ENCODE results near the gene HPSE.

GRCh38 chr4:83372931-83373330 lies 38.3 kb upstream of the HPSE start:
- TF ChIP-seq NRF1 (IDR thresholded peaks at IDR 0.05; ENCODE audit: low read depth, low read length) (no peak), MAX (IDR thresholded peaks at IDR 0.05; ENCODE audit: low read depth) (no peak), GATA2 (CRISPR knock-in tag; IDR thresholded peaks at IDR 0.05) (no peak), CTCF (IDR thresholded peaks at IDR 0.05) (no peak), FOXM1 (IDR thresholded peaks at IDR 0.05; ENCODE audit: low read depth) (no peak), FOXJ3 (CRISPR knock-in tag; IDR thresholded peaks at IDR 0.05) (no peak), JUND (IDR thresholded peaks at IDR 0.05) (no peak), EZH2phosphoT487 (IDR thresholded peaks at IDR 0.05; ENCODE audit: borderline replicate concordance, low read depth) (no peak), SMC3 (IDR thresholded peaks at IDR 0.05; ENCODE audit: low read depth, low read length) (no peak), GABPA (IDR thresholded peaks at IDR 0.05; ENCODE audit: low read depth) (no peak), ELF1 (IDR thresholded peaks at IDR 0.05) (no peak), USF2 (IDR thresholded peaks at IDR 0.05; ENCODE audit: borderline replicate concordance, low read depth, low read length) (no peak), RAD21 (IDR thresholded peaks at IDR 0.05; ENCODE audit: low read length) (no peak)
